ENCODE measurements around the gene IFT52. TPM values are rescaled to one million over a fixed set of nuclear protein-coding genes. Genes with fewer than 3 reads are reported as not detected.

IFT52 gene
- polyA plus RNA-seq, 2 of the 4 experiments (the other 2 are of a cell fraction), result 26.3 to 42.2 TPM

DNA sequence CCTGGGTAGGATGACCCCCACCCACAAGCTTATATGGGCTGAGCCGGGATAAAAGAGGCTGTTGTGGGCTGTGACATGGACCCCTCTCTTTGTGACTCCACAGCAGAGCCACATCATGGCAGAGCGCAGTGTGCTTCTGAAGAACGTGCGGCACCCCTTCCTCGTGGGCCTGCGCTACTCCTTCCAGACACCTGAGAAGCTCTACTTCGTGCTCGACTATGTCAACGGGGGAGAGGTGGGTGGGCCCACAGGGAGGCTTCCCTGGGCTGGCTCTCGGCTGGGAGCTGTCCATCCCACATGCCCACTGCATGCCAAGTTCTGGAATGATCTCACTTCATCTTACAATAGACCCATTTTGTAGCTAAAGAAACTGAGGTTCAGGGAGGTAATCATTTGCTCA lies 21.5 kb upstream of the IFT52 start:
- Histone ChIP-seq H3K4me2 (no peak overlapping the region), H3K4me1 (no peaks in the 10 kb centered on the region), H3K27ac (no peak overlapping the region), H3K4me3 (no peak overlapping the region), H3K9me3 (no peaks in the 10 kb centered on the region)
- TF ChIP-seq, protein P1, sequence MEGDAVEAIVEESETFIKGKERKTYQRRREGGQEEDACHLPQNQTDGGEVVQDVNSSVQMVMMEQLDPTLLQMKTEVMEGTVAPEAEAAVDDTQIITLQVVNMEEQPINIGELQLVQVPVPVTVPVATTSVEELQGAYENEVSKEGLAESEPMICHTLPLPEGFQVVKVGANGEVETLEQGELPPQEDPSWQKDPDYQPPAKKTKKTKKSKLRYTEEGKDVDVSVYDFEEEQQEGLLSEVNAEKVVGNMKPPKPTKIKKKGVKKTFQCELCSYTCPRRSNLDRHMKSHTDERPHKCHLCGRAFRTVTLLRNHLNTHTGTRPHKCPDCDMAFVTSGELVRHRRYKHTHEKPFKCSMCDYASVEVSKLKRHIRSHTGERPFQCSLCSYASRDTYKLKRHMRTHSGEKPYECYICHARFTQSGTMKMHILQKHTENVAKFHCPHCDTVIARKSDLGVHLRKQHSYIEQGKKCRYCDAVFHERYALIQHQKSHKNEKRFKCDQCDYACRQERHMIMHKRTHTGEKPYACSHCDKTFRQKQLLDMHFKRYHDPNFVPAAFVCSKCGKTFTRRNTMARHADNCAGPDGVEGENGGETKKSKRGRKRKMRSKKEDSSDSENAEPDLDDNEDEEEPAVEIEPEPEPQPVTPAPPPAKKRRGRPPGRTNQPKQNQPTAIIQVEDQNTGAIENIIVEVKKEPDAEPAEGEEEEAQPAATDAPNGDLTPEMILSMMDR (IDR thresholded peaks at IDR 0.05), result no peak
- TF ChIP-seq ZFP36 (IDR thresholded peaks at IDR 0.05; ENCODE audit: borderline replicate concordance, partially characterized antibody) (no peak), FOXS1 (CRISPR knock-in tag; IDR thresholded peaks at IDR 0.05) (no peak), ZC3H11A (IDR thresholded peaks at IDR 0.05) (no peak), RNF2 (IDR thresholded peaks at IDR 0.05; ENCODE audit: borderline replicate concordance, low read depth) (no peak), RFX5 (IDR thresholded peaks at IDR 0.05) (no peak), HEYL (CRISPR knock-in tag; IDR thresholded peaks at IDR 0.05) (no peak), FOSL2 (IDR thresholded peaks at IDR 0.05) (no peak), FOSL2 (CRISPR knock-in tag; IDR thresholded peaks at IDR 0.05) (no peak), RARB (CRISPR knock-in tag; IDR thresholded peaks at IDR 0.05) (no peak), TFCP2L1 (CRISPR knock-in tag; IDR thresholded peaks at IDR 0.05) (no peak), SMC3 (IDR thresholded peaks at IDR 0.05) (no peak), KDM1A (IDR thresholded peaks at IDR 0.05; ENCODE audit: low read depth) (no peak), CBX2 (IDR thresholded peaks at IDR 0.05; ENCODE audit: borderline replicate concordance, low read depth) (no peak), TP53 (CRISPR knock-in tag; IDR thresholded peaks at IDR 0.05) (no peak)
- TF ChIP-seq, protein P2, sequence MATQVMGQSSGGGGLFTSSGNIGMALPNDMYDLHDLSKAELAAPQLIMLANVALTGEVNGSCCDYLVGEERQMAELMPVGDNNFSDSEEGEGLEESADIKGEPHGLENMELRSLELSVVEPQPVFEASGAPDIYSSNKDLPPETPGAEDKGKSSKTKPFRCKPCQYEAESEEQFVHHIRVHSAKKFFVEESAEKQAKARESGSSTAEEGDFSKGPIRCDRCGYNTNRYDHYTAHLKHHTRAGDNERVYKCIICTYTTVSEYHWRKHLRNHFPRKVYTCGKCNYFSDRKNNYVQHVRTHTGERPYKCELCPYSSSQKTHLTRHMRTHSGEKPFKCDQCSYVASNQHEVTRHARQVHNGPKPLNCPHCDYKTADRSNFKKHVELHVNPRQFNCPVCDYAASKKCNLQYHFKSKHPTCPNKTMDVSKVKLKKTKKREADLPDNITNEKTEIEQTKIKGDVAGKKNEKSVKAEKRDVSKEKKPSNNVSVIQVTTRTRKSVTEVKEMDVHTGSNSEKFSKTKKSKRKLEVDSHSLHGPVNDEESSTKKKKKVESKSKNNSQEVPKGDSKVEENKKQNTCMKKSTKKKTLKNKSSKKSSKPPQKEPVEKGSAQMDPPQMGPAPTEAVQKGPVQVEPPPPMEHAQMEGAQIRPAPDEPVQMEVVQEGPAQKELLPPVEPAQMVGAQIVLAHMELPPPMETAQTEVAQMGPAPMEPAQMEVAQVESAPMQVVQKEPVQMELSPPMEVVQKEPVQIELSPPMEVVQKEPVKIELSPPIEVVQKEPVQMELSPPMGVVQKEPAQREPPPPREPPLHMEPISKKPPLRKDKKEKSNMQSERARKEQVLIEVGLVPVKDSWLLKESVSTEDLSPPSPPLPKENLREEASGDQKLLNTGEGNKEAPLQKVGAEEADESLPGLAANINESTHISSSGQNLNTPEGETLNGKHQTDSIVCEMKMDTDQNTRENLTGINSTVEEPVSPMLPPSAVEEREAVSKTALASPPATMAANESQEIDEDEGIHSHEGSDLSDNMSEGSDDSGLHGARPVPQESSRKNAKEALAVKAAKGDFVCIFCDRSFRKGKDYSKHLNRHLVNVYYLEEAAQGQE (IDR thresholded peaks at IDR 0.05), result no peak
- TF ChIP-seq, protein P3, sequence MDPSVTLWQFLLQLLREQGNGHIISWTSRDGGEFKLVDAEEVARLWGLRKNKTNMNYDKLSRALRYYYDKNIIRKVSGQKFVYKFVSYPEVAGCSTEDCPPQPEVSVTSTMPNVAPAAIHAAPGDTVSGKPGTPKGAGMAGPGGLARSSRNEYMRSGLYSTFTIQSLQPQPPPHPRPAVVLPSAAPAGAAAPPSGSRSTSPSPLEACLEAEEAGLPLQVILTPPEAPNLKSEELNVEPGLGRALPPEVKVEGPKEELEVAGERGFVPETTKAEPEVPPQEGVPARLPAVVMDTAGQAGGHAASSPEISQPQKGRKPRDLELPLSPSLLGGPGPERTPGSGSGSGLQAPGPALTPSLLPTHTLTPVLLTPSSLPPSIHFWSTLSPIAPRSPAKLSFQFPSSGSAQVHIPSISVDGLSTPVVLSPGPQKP (IDR thresholded peaks at IDR 0.05; ENCODE audit: low read depth, low read length), result no peak
- TF ChIP-seq, protein P4, sequence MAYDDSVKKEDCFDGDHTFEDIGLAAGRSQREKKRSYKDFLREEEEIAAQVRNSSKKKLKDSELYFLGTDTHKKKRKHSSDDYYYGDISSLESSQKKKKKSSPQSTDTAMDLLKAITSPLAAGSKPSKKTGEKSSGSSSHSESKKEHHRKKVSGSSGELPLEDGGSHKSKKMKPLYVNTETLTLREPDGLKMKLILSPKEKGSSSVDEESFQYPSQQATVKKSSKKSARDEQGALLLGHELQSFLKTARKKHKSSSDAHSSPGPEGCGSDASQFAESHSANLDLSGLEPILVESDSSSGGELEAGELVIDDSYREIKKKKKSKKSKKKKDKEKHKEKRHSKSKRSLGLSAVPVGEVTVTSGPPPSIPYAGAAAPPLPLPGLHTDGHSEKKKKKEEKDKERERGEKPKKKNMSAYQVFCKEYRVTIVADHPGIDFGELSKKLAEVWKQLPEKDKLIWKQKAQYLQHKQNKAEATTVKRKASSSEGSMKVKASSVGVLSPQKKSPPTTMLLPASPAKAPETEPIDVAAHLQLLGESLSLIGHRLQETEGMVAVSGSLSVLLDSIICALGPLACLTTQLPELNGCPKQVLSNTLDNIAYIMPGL (CRISPR knock-in tag; IDR thresholded peaks at IDR 0.05; ENCODE audit: borderline replicate concordance), result no peak
- WGBS (ENCODE audit: missing lambda C conversion rate), result 81% methylated on average over 10 of the region's 10 CpGs
- CTCF ChIA-PET, result interaction anchor here (0.5 to 4.8 kb wide), 5 partner anchors 10 to 271 kb away, joined by 3 to 32 read pairs (median 5); partner anchors contain the start of gene SGK2
- no peak for FAIRE-seq
- POLR2A ChIA-PET, result no interaction called here
- DNase-seq (ENCODE audit: low read depth in 1 of 2, low spot score in 1 of 2), result no peak
- ATAC-seq, result no peak

DNA sequence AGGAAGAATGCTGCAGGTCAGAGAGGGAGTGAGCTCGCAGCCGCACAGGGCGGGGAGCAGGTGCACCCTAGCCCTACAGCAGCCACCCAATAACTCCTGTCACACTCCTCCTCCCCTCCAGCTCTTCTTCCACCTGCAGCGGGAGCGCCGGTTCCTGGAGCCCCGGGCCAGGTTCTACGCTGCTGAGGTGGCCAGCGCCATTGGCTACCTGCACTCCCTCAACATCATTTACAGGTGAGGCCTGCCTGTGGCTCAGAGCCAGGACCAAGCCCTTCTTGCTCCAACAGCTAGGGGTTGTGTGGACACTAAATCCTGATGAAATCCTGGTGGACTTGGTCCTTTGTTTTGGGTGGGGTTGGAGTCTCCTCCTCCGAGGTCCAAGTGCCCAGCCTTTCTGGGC lies 20.2 kb upstream of the IFT52 start:
- Histone ChIP-seq H3K9me3 (no peaks in the 10 kb centered on the region), H3K27ac (no peak overlapping the region), H3K4me1 (no peaks in the 10 kb centered on the region), H3K4me2 (no peak overlapping the region), H3K4me3 (no peak overlapping the region)
- FAIRE-seq (no peak), DNase-seq (ENCODE audit: low read depth in 1 of 2, low spot score in 1 of 2) (no peak), ATAC-seq (no peak)
- CTCF ChIA-PET, result interaction anchor here (0.9 to 4.8 kb wide), 3 partner anchors 20 to 121 kb away, joined by 3 to 32 read pairs (median 5); no protein-coding TSS in a partner anchor
- POLR2A ChIA-PET, result no interaction called here
- 90% methylated on average over 10 of the region's 10 CpGs for WGBS (ENCODE audit: missing lambda C conversion rate)
- TF ChIP-seq SMC3 (IDR thresholded peaks at IDR 0.05) (no peak), RAD21 (conservative IDR thresholded peaks at IDR 0.05 in 1 of 2, IDR thresholded peaks at IDR 0.05 in 1 of 2) (no peak), EHF (CRISPR knock-in tag; IDR thresholded peaks at IDR 0.05) (no peak), HEYL (CRISPR knock-in tag; IDR thresholded peaks at IDR 0.05) (no peak), MAZ (IDR thresholded peaks at IDR 0.05; ENCODE audit: borderline replicate concordance, low read depth, low read length) (no peak), HOXB5 (CRISPR knock-in tag; IDR thresholded peaks at IDR 0.05) (no peak), PHF8 (IDR thresholded peaks at IDR 0.05; ENCODE audit: borderline replicate concordance, low read depth) (no peak), POLR2A (IDR thresholded peaks at IDR 0.05; ENCODE audit: low read length) (no peak), ZFP36 (IDR thresholded peaks at IDR 0.05; ENCODE audit: borderline replicate concordance, partially characterized antibody) (no peak), RCOR1 (IDR thresholded peaks at IDR 0.05; ENCODE audit: low read depth, low read length) (no peak), HOXA7 (CRISPR knock-in tag; IDR thresholded peaks at IDR 0.05) (no peak), RNF2 (IDR thresholded peaks at IDR 0.05; ENCODE audit: borderline replicate concordance, low read depth) (no peak)
- TF ChIP-seq, protein P5, sequence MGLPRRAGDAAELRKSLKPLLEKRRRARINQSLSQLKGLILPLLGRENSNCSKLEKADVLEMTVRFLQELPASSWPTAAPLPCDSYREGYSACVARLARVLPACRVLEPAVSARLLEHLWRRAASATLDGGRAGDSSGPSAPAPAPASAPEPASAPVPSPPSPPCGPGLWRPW (IDR thresholded peaks at IDR 0.05), result no peak
- TF ChIP-seq, protein P1 (IDR thresholded peaks at IDR 0.05), result no peak

Data from A549 (cell line).